ENCODE results near the gene CDK6.

DNA sequence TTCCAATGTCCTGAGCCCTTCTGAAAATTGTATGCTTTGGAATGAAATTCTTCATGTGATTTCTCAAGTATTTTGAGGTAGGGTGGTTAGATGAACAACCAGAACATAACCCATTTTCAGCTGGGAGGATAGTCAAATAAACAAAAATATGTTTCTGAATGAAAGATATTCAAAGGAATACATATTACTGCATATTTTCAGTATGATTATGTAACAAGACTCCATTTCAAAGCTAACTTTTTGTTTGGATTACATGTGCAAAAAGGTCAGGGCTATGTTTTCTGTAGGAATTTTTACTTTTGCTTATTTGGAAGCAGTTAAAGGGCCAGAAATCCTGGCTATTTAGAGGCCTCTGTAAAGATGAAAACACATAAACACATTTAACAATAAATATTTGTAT, 27.7 kb downstream of the CDK6 start:
- TF ChIP-seq CTCF (IDR thresholded peaks at IDR 0.05 in 2 of 3, conservative IDR thresholded peaks at IDR 0.05 in 1 of 3; ENCODE audit: borderline replicate concordance in 1 of 3, insufficient read depth in 1 of 3, low read depth in 2 of 3, low read length in 2 of 3) (no peak), POLR2A (IDR thresholded peaks at IDR 0.05; ENCODE audit: borderline replicate concordance, extremely low read depth, insufficient read depth, insufficient read length) (no peak), EZH2 (IDR thresholded peaks at IDR 0.05) (no peak), RAD21 (IDR thresholded peaks at IDR 0.05; ENCODE audit: low read depth) (no peak), CEBPB (IDR thresholded peaks at IDR 0.05; ENCODE audit: low read depth) (no peak), POLR2AphosphoS5 (IDR thresholded peaks at IDR 0.05; ENCODE audit: low read depth, low read length) (no peak), EZH2phosphoT487 (IDR thresholded peaks at IDR 0.05; ENCODE audit: borderline replicate concordance) (no peak)
- TF ChIP-seq, protein P1, sequence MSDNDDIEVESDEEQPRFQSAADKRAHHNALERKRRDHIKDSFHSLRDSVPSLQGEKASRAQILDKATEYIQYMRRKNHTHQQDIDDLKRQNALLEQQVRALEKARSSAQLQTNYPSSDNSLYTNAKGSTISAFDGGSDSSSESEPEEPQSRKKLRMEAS (IDR thresholded peaks at IDR 0.05), result no peak

Data from HCT116 (cell line).